ENCODE results near the gene TWIST2.

The TWIST2 gene

DNA sequence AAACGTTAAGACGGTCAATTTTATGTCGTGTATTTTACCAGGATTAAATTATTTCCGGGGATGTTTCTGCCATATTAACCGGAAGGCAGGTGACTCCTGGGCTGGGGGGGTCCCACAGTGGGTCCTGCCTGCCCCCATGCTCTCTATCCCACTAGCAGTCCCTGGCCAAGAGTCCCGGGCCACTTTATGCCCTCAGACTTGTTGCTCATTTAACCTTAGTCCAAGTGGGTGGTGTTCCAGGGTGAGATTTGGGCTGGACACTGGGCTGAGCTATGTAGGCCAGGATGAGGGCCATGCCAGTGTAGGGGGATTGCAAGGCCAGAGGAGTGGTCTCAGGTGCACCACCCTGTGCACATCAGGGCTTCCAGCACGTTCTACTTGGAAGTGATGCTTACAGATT lies 24.1 kb downstream of the TWIST2 start:
- no peak overlapping the region for H3K4me3 Mint-ChIP-seq
- no peak for DNase-seq
- H3K9me3 Mint-ChIP-seq = no peaks in the 10 kb centered on the region
- H3K27me3 Mint-ChIP-seq (ENCODE audit: low read depth, poor library complexity) = peaks cover 12% of the 10 kb centered on the region
- H3K27ac Mint-ChIP-seq = no peak overlapping the region
- peaks cover 50% of the 10 kb centered on the region for H3K4me1 Mint-ChIP-seq
- peaks cover 4% of the 10 kb centered on the region for H3K36me3 Mint-ChIP-seq (ENCODE audit: low read depth)
- no peak for TF ChIP-seq CTCF (IDR thresholded peaks at IDR 0.05)

DNA sequence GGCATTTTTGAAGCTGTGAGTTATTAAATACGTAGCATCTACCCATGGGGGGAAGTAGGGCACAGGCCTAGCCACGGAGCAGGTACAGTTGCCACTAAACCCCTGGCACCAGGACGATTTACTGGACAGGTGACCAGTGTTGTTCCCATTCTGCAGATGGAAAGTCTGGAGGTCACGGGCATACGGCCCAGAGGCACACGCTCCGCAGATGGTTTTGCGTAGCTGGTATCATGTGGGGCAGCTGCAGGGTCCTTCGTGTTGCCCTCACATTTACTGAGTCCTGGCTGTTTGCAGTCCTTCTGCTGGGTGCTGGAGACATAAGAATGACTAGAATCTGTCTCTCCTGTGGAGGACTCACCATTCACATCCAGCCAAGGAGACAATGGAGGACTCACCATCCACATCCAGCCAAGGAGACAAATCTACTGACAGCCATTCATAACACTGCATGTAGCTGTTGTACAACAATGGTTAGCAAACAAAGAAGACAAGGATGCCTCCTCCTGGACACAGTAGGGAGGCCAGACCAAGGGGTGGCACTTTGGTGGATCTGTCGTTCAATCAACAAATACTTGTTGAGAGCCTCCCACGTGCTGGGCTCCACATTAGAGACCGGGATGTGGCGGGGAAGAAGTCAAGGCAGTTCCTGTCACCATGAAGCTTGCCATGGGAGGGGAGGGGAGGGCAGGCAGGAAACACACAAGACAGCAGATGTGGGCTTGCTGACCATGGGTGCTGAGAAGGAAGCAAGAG lies 24.9 kb downstream of the TWIST2 start:
- H3K27me3 Mint-ChIP-seq (ENCODE audit: low read depth, poor library complexity) = peaks cover 12% of the 10 kb centered on the region
- no peak overlapping the region for H3K27ac Mint-ChIP-seq
- H3K4me1 Mint-ChIP-seq = peaks cover 46% of the 10 kb centered on the region
- no peak for DNase-seq
- TF ChIP-seq CTCF (IDR thresholded peaks at IDR 0.05) = no peak
- no peak overlapping the region for H3K4me3 Mint-ChIP-seq
- no peaks in the 10 kb centered on the region for H3K9me3 Mint-ChIP-seq
- peaks cover 8% of the 10 kb centered on the region for H3K36me3 Mint-ChIP-seq (ENCODE audit: low read depth)

DNA sequence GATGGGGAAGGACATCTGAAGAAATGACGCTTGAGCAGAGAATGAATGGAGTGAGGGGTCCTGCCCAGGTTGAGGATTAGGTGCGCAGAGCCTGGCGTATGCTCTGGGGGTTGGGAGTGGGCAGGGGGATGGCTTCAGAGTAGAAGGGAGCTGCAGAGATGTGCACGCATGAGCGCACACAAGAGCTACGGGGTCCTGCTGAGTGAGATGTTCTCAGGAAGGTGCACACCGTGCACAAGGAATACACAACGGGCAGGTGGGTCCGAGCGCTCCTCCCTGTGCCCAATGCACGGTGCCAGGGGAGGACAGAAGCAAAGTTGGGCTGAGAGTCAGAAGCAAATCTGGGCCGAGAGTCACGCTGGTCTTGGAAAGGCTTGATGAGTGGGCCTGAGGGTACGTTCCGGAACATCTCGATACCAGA lies 25.5 kb downstream of the TWIST2 start:
- Mint-ChIP-seq H3K27me3 (ENCODE audit: low read depth, poor library complexity) (peaks cover 12% of the 10 kb centered on the region), H3K27ac (no peak overlapping the region), H3K4me3 (no peak overlapping the region), H3K9me3 (no peaks in the 10 kb centered on the region), H3K4me1 (peaks cover 46% of the 10 kb centered on the region), H3K36me3 (ENCODE audit: low read depth) (peaks cover 8% of the 10 kb centered on the region)
- TF ChIP-seq CTCF (IDR thresholded peaks at IDR 0.05) = no peak
- no peak for DNase-seq

DNA sequence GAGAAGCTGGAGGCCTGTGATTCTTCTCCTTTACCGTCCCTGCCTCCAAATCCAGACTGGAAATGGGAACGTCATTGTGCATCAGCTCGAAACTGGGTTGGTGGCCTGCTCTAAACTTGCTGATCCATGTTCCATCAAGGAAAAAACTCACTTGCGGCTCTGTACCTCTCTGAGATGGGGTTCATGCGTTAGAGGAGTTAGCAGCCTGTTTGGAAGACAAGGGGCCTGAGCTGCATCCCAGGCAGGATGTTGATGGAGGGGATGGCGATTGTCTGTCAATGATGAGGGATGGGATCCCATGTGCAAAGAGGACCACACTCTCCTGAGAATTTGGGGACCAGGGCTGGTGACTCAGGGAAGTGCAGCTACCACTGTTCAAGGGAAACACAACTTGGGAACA lies 26.0 kb downstream of the TWIST2 start:
- TF ChIP-seq CTCF (IDR thresholded peaks at IDR 0.05) = no peak
- Mint-ChIP-seq H3K4me1 (peaks cover 48% of the 10 kb centered on the region), H3K27me3 (ENCODE audit: low read depth, poor library complexity) (peaks cover 12% of the 10 kb centered on the region), H3K27ac (no peak overlapping the region), H3K36me3 (ENCODE audit: low read depth) (peaks cover 8% of the 10 kb centered on the region), H3K4me3 (no peak overlapping the region), H3K9me3 (no peaks in the 10 kb centered on the region)
- DNase-seq = no peak

DNA sequence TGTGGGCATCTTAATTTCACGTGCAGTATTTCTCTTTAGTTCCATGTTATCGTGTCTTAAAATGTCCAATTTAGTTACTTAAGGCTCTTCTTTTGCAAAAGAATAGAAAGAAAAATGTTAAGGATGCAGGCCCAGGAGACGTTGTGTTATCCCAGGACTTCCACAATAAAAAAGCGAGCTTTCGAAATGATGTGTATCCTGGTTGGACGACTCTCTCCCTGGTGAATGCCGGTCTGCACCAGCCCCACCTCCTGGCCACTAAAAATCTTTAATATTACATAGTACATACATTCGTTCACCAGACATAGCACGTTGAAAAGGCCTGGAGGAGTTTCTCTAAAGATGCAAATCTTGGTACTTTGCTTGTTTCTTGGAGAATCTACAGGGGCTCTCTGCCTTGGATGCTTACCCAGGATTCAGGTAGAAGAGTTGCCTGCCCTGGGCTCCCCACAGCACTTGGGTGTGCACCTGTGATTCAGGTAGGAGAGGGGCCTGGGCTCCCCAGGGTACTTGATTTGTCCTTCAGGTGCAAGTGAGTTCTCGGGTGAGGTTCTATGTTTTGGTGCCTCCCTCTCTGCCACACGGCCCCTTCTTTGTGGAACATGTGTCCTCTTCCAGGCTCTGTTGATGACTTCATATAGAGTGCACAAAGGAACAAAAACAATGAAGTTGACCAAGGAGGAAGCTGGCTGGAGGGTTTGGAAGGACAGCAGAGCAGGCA lies 26.6 kb downstream of the TWIST2 start:
- peaks cover 12% of the 10 kb centered on the region for H3K27me3 Mint-ChIP-seq (ENCODE audit: low read depth, poor library complexity)
- peaks cover 1% of the 10 kb centered on the region for H3K9me3 Mint-ChIP-seq
- TF ChIP-seq CTCF (IDR thresholded peaks at IDR 0.05) = no peak
- H3K27ac Mint-ChIP-seq = no peak overlapping the region
- H3K4me1 Mint-ChIP-seq = peaks cover 55% of the 10 kb centered on the region
- no peak overlapping the region for H3K4me3 Mint-ChIP-seq
- no peak for DNase-seq
- peaks cover 8% of the 10 kb centered on the region for H3K36me3 Mint-ChIP-seq (ENCODE audit: low read depth)
